OCI-LY3 (cell line): ENCODE results near the gene MFSD12.

ENCODE experiments used
- H2AFZ ChIP-seq: fragments of 200-600, 300-600 bp; shearing (Covaris generic); 2 replicates; pipeline ENCODE4 v1.6.0; 2014; ENCODE audit warnings: antibody characterized with exemption, low read depth, low read length
- H3K27ac ChIP-seq: fragments of 200-600, 300-600 bp; sonication (generic); 2 replicates; pipeline ENCODE4 v1.5.1; 2014; ENCODE audit warnings: mild to moderate bottlenecking, low read length, moderate library complexity, mixed read lengths
- H3K27me3 ChIP-seq: fragments of 200-600, 300-600 bp; sonication (generic); 2 replicates; pipeline ENCODE4 v1.6.1; 2014; ENCODE audit warnings: low read depth, low read length, mixed read lengths
- H3K36me3 ChIP-seq: fragments of 200-600, 300-600 bp; sonication (generic); replicated peaks from 2 replicates; pipeline ENCODE3; 2014; ENCODE audit warnings: low read depth, low read length, mixed read lengths
- H3K4me1 ChIP-seq: fragments of 300-600, 200-600 bp; sonication (generic); 2 replicates; pipeline ENCODE4 v1.6.1; 2014; ENCODE audit warnings: low read length, mixed read lengths
- H3K4me2 ChIP-seq: fragments of 200-600, 300-600 bp; sonication (generic); 2 replicates; pipeline ENCODE4 v1.6.1; 2014; ENCODE audit warnings: low read length, mixed read lengths
- H3K4me3 ChIP-seq: fragments of 300-600, 200-600 bp; sonication (generic); 2 replicates; pipeline ENCODE4 v1.5.1; 2014; ENCODE audit warnings: antibody characterized with exemption, mild to moderate bottlenecking, low read length, moderate library complexity
- H3K79me2 ChIP-seq: fragments of 300-600, 200-600 bp; shearing (Covaris generic); 2 replicates; pipeline ENCODE4 v1.6.1; 2014; ENCODE audit warnings: mild to moderate bottlenecking, low read length, mixed read lengths
- H3K9ac ChIP-seq: fragments of 300-600, 200-600 bp; shearing (Covaris generic); 2 replicates; pipeline ENCODE4 v1.6.0; 2014; ENCODE audit warnings: mild to moderate bottlenecking, low read length, moderate library complexity
- H3K9me3 ChIP-seq: fragments of 200-600, 300-600 bp; shearing (Covaris generic); 2 replicates; pipeline ENCODE4 v1.6.1; 2014; ENCODE audit warnings: low read length, mixed read lengths; ENCODE audit not compliant: insufficient read depth
- H4K20me1 ChIP-seq: fragments of 200-600, 300-600 bp; sonication (generic); 2 replicates; pipeline ENCODE4 v1.6.1; 2016; ENCODE audit warnings: low read length, mixed read lengths; ENCODE audit not compliant: insufficient read depth
- CTCF ChIP-seq: fragments of 200-600, 300-600 bp; sonication (generic); IDR thresholded peaks from 2 replicates; pipeline ENCODE4 v1.5.1; 2014; ENCODE audit warnings: antibody characterized with exemption, low read length, low read depth
- EZH2phosphoT487 ChIP-seq: fragments of 200-600 bp; shearing (Covaris generic); IDR thresholded peaks from 2 replicates; pipeline ENCODE4 v1.6.1; 2018; ENCODE audit warnings: antibody characterized with exemption, mixed run types, low read depth

The MFSD12 gene

GRCh38 chr19:3555653-3556422, 1.5 kb downstream of the MFSD12 start:
- no peaks in the 10 kb centered on the region for H3K27me3 ChIP-seq
- peak overlapping the region; percentile 90; the same call in 1 of the 2 replicates for H3K9ac ChIP-seq
- peaks cover 6% of the 10 kb centered on the region for H4K20me1 ChIP-seq
- H3K4me2 ChIP-seq: peak overlapping the region; percentile 93
- peak overlapping the region; percentile 95 for H3K4me3 ChIP-seq
- H2AFZ ChIP-seq: no peak overlapping the region
- peaks cover 62% of the 10 kb centered on the region for H3K79me2 ChIP-seq
- peaks cover 44% of the 10 kb centered on the region for H3K4me1 ChIP-seq
- H3K27ac ChIP-seq: no peak overlapping the region
- H3K36me3 ChIP-seq: peaks cover 20% of the 10 kb centered on the region
- TF ChIP-seq CTCF (no peak), EZH2phosphoT487 (no peak)
- H3K9me3 ChIP-seq: no peaks in the 10 kb centered on the region

GRCh38 chr19:3554254-3555083, 2.9 kb downstream of the MFSD12 start:
- Histone ChIP-seq H3K27me3 (no peaks in the 10 kb centered on the region), H3K36me3 (peaks cover 23% of the 10 kb centered on the region), H4K20me1 (peaks cover 6% of the 10 kb centered on the region), H3K4me2 (peak overlapping the region; percentile 61), H3K9me3 (no peaks in the 10 kb centered on the region), H3K9ac (peak overlapping the region; percentile 42; the same call in 1 of the 2 replicates), H2AFZ (no peak overlapping the region), H3K4me1 (peaks cover 44% of the 10 kb centered on the region), H3K79me2 (peaks cover 64% of the 10 kb centered on the region), H3K4me3 (peak overlapping the region; percentile 42), H3K27ac (peak overlapping the region; percentile 67)
- no peak for TF ChIP-seq EZH2phosphoT487
- no peak for TF ChIP-seq CTCF

- TF ChIP-seq CTCF (no peak), EZH2phosphoT487 (no peak)
- Histone ChIP-seq H3K79me2 (peaks cover 64% of the 10 kb centered on the region), H3K27me3 (no peaks in the 10 kb centered on the region), H2AFZ (no peak overlapping the region), H3K36me3 (peaks cover 35% of the 10 kb centered on the region), H3K27ac (no peak overlapping the region), H3K4me1 (peaks cover 39% of the 10 kb centered on the region), H3K9me3 (no peaks in the 10 kb centered on the region), H4K20me1 (peaks cover 6% of the 10 kb centered on the region), H3K4me3 (no peak overlapping the region), H3K4me2 (no peak overlapping the region), H3K9ac (no peak overlapping the region)
Observed at GRCh38 chr19:3551792-3552095, 5.6 kb downstream of the MFSD12 start.
